GM18499 (cell line): ENCODE results near the gene ARPC5L.

Source experiments
- ATAC-seq: cut with Tn5 transposase; IDR thresholded peaks from one replicate; pipeline ENCODE4 v1.9.1; 2021; ENCODE audit warnings: moderate number of reproducible peaks; ENCODE audit not compliant: insufficient read depth, unreplicated experiment

Gene ARPC5L

GRCh38 chr9:124860582-124861341 is 1.2 kb upstream of the ARPC5L start:
- no peak for ATAC-seq

DNA sequence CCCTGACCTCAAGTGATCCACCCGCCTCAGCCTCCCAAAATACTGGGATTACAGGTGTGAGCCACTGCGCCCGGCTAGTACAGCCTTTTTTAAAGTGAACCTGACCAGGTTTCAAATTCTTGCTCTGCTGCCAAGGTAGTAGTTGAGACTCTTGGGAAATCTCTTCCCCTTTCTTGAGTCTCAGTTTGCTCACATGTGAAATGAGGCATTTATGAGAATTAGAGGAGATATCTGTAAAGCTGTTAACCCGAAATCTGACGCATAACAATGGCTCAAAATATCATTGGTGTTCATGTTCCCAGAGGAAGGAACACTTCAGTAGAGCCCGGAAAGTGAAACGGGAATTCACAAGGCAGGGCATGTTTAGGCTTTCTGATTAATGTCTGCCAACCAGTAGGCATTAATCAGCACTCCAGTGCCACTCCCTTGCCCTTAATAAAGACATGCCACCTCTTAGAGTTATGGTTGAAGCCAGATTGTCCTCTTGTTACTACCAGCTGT is 1.5 kb downstream of the ARPC5L start:
- no peak for ATAC-seq

DNA sequence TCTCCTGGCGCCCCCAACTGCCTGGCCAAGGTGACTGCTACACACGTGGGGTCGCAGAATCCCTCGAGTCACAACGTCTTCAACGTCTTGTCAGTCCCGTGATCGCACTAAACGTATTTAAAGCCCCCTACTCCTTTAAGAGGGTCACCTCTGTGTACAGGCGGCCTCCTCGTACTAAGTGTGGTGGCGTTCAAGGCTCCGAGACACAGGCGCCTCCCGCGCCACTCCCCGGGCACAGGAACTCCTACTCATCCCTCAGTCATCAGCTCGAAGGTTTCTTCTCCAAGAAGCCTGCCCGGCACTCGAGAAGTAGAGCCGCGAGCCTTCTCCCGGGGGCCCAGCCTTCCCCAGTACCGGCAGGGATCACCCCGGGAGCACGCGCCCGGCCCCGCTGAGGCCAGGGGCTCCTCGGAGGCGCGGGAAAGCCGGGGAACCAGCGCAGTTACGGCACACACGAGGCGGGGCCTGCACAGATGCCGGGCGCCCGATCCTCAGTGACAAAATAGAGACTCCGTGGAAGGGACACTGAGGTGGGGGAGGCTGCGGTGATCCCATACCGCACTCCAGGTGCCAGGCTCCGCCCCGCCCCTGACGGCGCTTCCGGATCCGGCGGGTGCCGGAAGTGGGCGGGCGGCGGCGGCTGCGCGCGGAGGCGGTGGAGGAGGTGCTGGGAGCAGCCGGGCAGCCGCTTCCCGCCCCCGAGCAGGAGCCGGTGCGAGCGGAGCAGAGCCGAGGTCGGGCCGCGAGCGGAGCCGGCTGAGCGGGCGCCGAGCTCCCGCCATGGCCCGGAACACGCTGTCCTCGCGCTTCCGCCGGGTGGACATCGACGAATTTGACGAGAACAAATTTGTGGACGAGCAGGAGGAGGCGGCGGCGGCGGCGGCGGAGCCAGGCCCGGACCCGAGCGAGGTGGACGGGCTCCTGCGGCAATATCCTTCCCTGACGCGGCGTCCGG is 6.9 kb downstream of the ARPC5L start:
- no peak for ATAC-seq

DNA sequence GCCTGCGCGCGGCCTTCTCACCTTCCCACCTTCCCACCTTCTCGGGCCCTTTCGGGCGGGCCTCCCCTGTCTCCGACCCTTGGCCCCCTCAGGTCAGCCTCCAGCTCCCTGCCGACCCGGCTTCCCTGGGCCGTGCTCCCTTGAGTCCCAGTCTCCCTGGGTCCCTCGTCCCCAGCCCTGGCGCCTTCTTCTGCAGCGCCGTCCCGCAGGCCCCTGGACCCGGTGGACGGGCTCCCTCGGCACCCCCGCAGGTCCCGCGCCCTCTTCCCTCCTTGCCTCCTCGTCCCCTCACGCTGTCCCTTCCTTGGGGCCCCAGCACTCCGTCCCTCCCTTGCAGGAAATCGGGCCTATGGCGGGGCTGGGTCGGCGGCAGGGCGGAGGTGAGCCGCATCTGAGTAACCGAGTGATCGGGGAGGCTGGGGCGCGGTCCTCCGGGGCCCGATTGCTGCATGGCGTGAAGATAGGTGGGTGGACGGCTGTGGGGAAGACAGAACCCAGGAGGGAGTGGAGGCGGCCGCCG is 7.6 kb downstream of the ARPC5L start:
- ATAC-seq, result no peak

DNA sequence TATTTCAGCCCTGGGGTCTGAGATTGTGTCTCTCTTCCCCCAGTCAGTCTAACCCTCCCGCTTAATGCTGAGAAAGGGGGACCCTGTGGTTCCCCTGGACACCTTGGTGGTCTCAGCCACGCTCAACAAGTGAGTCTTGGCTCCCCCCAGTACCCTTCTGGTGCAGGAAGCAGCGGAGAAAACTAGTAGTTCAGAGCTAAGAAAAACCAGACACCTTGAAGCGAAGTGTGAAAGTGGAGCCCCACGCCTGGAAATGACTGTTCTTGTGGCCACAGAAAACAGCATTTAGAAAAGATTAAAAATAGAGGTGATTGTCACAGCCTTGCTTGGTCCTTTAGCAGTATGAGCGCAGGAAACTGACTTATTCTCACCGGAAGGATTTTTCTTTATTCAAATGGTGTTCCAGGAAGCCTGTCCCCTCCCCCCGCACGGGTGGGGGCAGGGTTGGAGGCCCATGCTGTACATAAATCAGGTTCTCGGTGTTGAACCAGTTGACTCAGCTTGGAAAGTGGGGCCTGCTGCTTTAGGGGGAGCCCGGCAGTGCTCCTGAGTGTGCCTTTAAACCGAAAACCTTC is 8.1 kb downstream of the ARPC5L start:
- ATAC-seq, result no peak

- ATAC-seq, result no peak
These were observed 8.8 kb downstream of the ARPC5L start for GRCh38 chr9:124870723-124871122.

DNA sequence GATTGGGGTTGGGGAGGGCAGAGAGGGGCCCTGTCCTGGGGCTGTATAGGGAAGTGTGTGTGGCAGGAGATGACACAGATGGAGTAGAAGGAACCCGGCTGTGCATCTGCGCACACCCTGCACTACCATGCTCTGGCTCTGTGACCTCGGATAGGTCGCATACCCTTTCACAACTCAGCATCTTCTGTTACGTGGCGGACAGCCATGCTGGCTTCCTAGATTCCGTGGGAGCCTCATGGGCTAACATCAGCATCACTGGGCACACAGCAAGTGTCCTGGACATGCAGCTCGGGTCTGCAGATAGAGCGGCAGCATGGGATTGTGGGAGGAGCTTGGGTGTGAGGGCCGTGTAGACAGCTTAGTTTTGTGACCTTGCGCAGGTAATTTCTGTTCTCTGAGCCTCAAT is 9.2 kb downstream of the ARPC5L start:
- ATAC-seq, result no peak

- ATAC-seq, result no peak
These were observed 11.7 kb downstream of the ARPC5L start for GRCh38 chr9:124873664-124874063.

GRCh38 chr9:124875501-124875900 is 13.6 kb downstream of the ARPC5L start:
- no peak for ATAC-seq

- no peak for ATAC-seq
These were observed 15.3 kb downstream of the ARPC5L start for GRCh38 chr9:124877021-124877782.

GRCh38 chr9:124878021-124878420 is 16.1 kb downstream of the ARPC5L start:
- no peak for ATAC-seq

DNA sequence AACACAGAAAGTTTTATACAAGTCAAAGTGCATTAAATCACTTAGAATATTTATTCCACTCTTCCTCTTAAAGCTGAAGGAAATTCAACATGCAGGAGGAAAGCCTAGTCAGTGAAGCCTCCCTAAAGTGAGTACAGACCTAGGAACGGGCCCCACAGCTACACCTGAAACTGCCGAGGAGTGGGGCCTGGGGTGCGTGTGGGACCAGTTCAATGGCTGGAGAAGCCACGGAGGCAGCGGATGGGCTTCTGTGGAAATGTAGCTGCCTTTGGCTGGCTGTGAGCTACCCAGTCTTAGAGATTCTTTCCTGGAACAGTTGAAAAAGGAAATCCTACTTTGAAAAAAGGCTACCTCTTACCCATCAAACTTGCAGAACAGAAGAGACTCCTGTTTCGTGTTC is 16.6 kb downstream of the ARPC5L start:
- no peak for ATAC-seq

DNA sequence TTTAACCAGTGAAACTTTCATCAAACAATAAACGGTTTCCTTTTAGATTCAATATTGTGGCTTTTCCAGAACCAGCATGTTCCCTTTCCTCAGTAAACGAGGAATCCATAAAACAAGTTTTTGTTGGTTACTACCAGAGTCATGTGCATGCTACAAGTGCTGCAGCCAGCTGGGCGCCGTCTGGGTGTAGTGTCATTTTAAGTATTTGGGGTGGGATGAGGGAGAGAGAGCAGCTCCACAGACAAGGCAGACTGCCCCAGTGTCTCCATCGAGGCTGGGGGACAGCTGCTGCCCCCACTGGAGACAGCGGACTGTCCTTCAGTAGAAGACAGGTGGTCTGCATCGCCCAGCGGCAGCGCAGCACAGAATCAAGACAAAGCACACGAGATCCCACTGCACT is 17.3 kb downstream of the ARPC5L start:
- no peak for ATAC-seq

- ATAC-seq, result no peak
These were observed 18.6 kb downstream of the ARPC5L start for GRCh38 chr9:124880501-124880900.

GRCh38 chr9:124881138-124881743 is 19.3 kb downstream of the ARPC5L start:
- no peak for ATAC-seq

DNA sequence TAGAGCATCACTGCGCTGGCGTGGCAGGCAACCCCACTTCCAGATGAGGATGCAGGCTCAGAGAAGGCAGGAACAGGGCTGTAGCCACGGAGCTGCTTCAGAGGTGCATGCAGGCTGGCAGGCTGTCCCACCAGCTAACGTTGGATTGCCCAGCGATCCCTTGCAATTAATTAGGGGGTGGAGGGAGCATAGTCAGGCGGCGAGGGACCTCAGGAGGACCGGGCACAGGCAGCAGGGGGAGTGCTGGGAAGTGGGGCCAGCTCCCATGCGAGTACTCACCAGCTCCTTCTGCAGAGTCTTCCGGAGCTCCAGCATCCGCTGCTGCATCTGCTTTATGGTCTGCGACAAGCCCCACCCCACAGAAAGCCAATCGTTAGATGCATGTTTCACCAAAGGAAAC is 20.3 kb downstream of the ARPC5L start:
- ATAC-seq, result no peak

- ATAC-seq, result no peak
These were observed 22.4 kb downstream of the ARPC5L start for GRCh38 chr9:124884376-124884775.

- ATAC-seq, result no peak
These were observed 23.6 kb downstream of the ARPC5L start for GRCh38 chr9:124885551-124885950.

DNA sequence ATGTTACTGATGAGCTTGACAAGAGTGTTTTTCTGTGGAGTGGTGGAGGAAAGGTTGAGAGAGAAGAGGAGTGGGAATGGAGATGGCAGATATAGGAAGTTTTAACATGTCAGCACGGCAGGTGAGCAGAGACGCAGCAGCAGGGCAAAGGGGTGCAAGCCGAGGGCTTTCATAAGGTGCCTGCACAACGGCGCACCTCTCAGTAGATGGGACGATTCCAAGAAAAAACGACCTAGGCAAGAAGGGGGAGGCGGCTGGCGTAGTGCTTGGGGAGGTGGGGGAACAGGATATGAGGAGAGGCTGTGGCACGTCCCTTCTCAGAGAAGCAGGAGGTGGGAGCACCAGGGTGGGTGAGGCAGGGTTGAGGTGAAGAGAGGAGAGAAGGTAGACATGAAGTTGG is 24.5 kb downstream of the ARPC5L start:
- ATAC-seq, result no peak
